ENCODE measurements around the gene COL28A1. TPM values are rescaled to one million over a fixed set of nuclear protein-coding genes. Genes with fewer than 3 reads are reported as not detected.
"Not testable (repeated sequence)": the region's sequence is repeated elsewhere in the genome, so short reads cannot be mapped to it uniquely, and the experiment has no call there.

The COL28A1 gene
- total and polyA plus RNA-seq, 4 donors = 0.26 to 3.2 (median 1.1) TPM

GRCh38 chr7:7388164-7388563 is 147.5 kb downstream of the COL28A1 start:
- H3K4me1 ChIP-seq (ENCODE audit: control insufficient read depth in 1 of 2, insufficient read depth in 2 of 2, low read length in 2 of 2); H3K9me3 ChIP-seq (ENCODE audit: control insufficient read depth, low read length); H3K36me3 ChIP-seq (ENCODE audit: control insufficient read depth in 1 of 2, insufficient read depth in 2 of 2, low read length in 1 of 2); ATAC-seq (ENCODE audit: low FRiP score); H3K27me3 ChIP-seq (ENCODE audit: control insufficient read depth in 1 of 2, insufficient read depth in 2 of 2, low read length in 1 of 2); intact Hi-C loops (cut with DNase I); H3K27ac ChIP-seq (ENCODE audit: low read depth in 1 of 2, low read length in 2 of 2); DNase-seq; H3K4me3 ChIP-seq (ENCODE audit: low read length in 2 of 2): not testable (repeated sequence)
- WGBS, 2 donors = 89 to 93% methylated on average over 4 of the region's 4 CpGs

GRCh38 chr7:7385421-7385820 is 150.3 kb downstream of the COL28A1 start:
- Histone ChIP-seq H3K36me3 (ENCODE audit: control insufficient read depth in 1 of 2, insufficient read depth in 2 of 2, low read length in 1 of 2) (no peaks in the 10 kb centered on the region), H3K4me1 (ENCODE audit: control insufficient read depth in 1 of 2, insufficient read depth in 2 of 2, low read length in 2 of 2) (no peaks in the 10 kb centered on the region), H3K9me3 (ENCODE audit: control insufficient read depth, low read length) (peaks cover 1% of the 10 kb centered on the region), H3K4me3 (ENCODE audit: low read length in 2 of 2) (no peak overlapping the region), H3K27ac (ENCODE audit: low read depth in 1 of 2, low read length in 2 of 2) (no peak overlapping the region), H3K27me3 (ENCODE audit: control insufficient read depth in 1 of 2, insufficient read depth in 2 of 2, low read length in 1 of 2) (no peaks in the 10 kb centered on the region)
- intact Hi-C loops (cut with DNase I) = no loop called here
- no peak for ATAC-seq (ENCODE audit: low FRiP score)
- WGBS, 2 donors = 63 to 65% methylated on average over 2 of the region's 2 CpGs
- DNase-seq = no peak

DNA sequence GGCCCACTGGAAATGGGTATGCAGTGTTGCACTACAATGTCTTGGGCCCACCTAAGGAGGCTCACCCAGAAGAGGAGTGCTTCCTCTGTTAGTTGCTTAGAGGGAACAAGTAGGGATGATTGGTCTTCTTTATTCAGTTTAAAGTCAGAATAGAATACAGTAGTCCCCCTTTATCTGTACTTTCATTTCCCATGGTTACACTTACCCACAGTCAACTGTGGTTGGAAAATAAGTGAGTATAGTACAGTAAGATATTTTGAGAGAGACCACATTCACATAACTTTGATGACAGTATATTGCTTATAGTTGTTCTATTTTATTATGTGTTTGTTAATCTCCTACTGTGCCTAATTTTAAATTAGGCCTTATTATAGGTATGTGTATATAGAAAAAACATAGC is 151.4 kb downstream of the COL28A1 start:
- H3K9me3 ChIP-seq (ENCODE audit: control insufficient read depth, low read length) = peaks cover 1% of the 10 kb centered on the region
- H3K4me1 ChIP-seq (ENCODE audit: control insufficient read depth in 1 of 2, insufficient read depth in 2 of 2, low read length in 2 of 2) = no peaks in the 10 kb centered on the region
- DNase-seq (no peak), ATAC-seq (ENCODE audit: low FRiP score) (no peak)
- no peak overlapping the region for H3K4me3 ChIP-seq (ENCODE audit: low read length in 2 of 2)
- no peaks in the 10 kb centered on the region for H3K27me3 ChIP-seq (ENCODE audit: control insufficient read depth in 1 of 2, insufficient read depth in 2 of 2, low read length in 1 of 2)
- no peak overlapping the region for H3K27ac ChIP-seq (ENCODE audit: low read depth in 1 of 2, low read length in 2 of 2)
- H3K36me3 ChIP-seq (ENCODE audit: control insufficient read depth in 1 of 2, insufficient read depth in 2 of 2, low read length in 1 of 2) = no peaks in the 10 kb centered on the region
- intact Hi-C loops (cut with DNase I) = no loop called here

- Histone ChIP-seq H3K36me3 (ENCODE audit: control insufficient read depth in 1 of 2, insufficient read depth in 2 of 2, low read length in 1 of 2) (no peaks in the 10 kb centered on the region), H3K27me3 (ENCODE audit: control insufficient read depth in 1 of 2, insufficient read depth in 2 of 2, low read length in 1 of 2) (no peaks in the 10 kb centered on the region), H3K27ac (ENCODE audit: low read depth in 1 of 2, low read length in 2 of 2) (no peak overlapping the region), H3K4me3 (ENCODE audit: low read length in 2 of 2) (no peak overlapping the region), H3K4me1 (ENCODE audit: control insufficient read depth in 1 of 2, insufficient read depth in 2 of 2, low read length in 2 of 2) (no peaks in the 10 kb centered on the region), H3K9me3 (ENCODE audit: control insufficient read depth, low read length) (no peaks in the 10 kb centered on the region)
- WGBS, 2 donors = 44 to 46% methylated on average over 4 of the region's 4 CpGs
- ATAC-seq (ENCODE audit: low FRiP score) (no peak), DNase-seq (no peak)
- intact Hi-C loops (cut with DNase I) = no loop called here
These were observed 160.1 kb downstream of the COL28A1 start for GRCh38 chr7:7375538-7375937.

DNA sequence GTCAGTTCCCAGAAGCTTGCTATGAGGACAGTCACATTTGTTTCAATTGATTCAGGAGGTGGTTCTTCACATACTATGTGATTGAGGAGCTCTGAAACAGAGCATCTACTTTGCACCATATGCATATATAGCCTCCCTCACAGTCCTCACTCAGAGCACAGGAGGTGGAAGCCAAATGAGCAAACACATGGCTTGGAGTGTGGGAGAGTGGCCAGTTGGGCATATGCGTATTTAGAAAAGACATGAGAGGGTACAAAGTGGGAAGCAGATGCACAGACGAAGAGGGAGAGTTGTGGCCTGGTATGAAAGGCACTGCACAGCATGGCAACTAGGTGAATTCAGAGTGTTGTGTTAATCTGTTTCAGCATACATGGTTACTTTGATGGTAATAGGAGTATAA is 165.6 kb downstream of the COL28A1 start:
- no peaks in the 10 kb centered on the region for H3K9me3 ChIP-seq (ENCODE audit: control insufficient read depth, low read length)
- DNase-seq (no peak), ATAC-seq (ENCODE audit: low FRiP score) (no peak)
- no peaks in the 10 kb centered on the region for H3K36me3 ChIP-seq (ENCODE audit: control insufficient read depth in 1 of 2, insufficient read depth in 2 of 2, low read length in 1 of 2)
- intact Hi-C loops (cut with DNase I) = no loop called here
- no peaks in the 10 kb centered on the region for H3K4me1 ChIP-seq (ENCODE audit: control insufficient read depth in 1 of 2, insufficient read depth in 2 of 2, low read length in 2 of 2)
- no peak overlapping the region for H3K4me3 ChIP-seq (ENCODE audit: low read length in 2 of 2)
- WGBS, 2 donors = 81 to 86% methylated on average over 2 of the region's 2 CpGs
- H3K27ac ChIP-seq (ENCODE audit: low read depth in 1 of 2, low read length in 2 of 2) = no peak overlapping the region
- H3K27me3 ChIP-seq (ENCODE audit: control insufficient read depth in 1 of 2, insufficient read depth in 2 of 2, low read length in 1 of 2) = no peaks in the 10 kb centered on the region

DNA sequence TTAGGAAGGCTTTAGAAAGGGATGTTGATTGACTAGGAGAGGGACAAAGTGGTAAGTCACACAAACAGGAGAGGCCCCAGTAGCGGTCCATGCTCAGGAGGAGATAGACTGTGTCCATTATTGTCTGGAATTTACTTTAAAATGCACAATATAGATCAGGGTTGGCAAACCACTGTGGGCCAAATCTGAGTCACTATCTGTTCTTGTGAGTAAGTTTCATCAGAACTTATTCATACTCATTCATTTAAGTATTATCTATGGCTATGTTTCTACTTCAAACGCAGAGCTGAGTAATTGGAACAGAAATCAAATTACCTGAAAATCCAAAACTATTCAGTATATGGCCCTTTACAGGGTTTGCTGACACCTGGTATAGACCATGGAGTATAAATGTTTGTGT is 166.5 kb downstream of the COL28A1 start:
- Histone ChIP-seq H3K4me1 (ENCODE audit: control insufficient read depth in 1 of 2, insufficient read depth in 2 of 2, low read length in 2 of 2) (no peaks in the 10 kb centered on the region), H3K4me3 (ENCODE audit: low read length in 2 of 2) (no peak overlapping the region), H3K27me3 (ENCODE audit: control insufficient read depth in 1 of 2, insufficient read depth in 2 of 2, low read length in 1 of 2) (no peaks in the 10 kb centered on the region), H3K27ac (ENCODE audit: low read depth in 1 of 2, low read length in 2 of 2) (no peak overlapping the region), H3K36me3 (ENCODE audit: control insufficient read depth in 1 of 2, insufficient read depth in 2 of 2, low read length in 1 of 2) (no peaks in the 10 kb centered on the region), H3K9me3 (ENCODE audit: control insufficient read depth, low read length) (no peaks in the 10 kb centered on the region)
- intact Hi-C loops (cut with DNase I) = no loop called here
- whole genome bisulfite sequencing, 2 donors = 90 to 91% methylated on average over 2 of the region's 2 CpGs
- no peak for DNase-seq
- ATAC-seq (ENCODE audit: low FRiP score) = no peak

- no peak overlapping the region for H3K27ac ChIP-seq (ENCODE audit: low read depth in 1 of 2, low read length in 2 of 2)
- H3K4me1 ChIP-seq (ENCODE audit: control insufficient read depth in 1 of 2, insufficient read depth in 2 of 2, low read length in 2 of 2) = no peaks in the 10 kb centered on the region
- 42 to 49% methylated on average over 3 of the region's 3 CpGs for WGBS, 2 donors
- no peaks in the 10 kb centered on the region for H3K36me3 ChIP-seq (ENCODE audit: control insufficient read depth in 1 of 2, insufficient read depth in 2 of 2, low read length in 1 of 2)
- no peaks in the 10 kb centered on the region for H3K27me3 ChIP-seq (ENCODE audit: control insufficient read depth in 1 of 2, insufficient read depth in 2 of 2, low read length in 1 of 2)
- no peaks in the 10 kb centered on the region for H3K9me3 ChIP-seq (ENCODE audit: control insufficient read depth, low read length)
- ATAC-seq (ENCODE audit: low FRiP score) = no peak
- no peak overlapping the region for H3K4me3 ChIP-seq (ENCODE audit: low read length in 2 of 2)
- intact Hi-C loops (cut with DNase I) = no loop called here
- no peak for DNase-seq
These were observed 181.0 kb downstream of the COL28A1 start for GRCh38 chr7:7354674-7355073.

GRCh38 chr7:7352845-7353244 is 182.8 kb downstream of the COL28A1 start:
- no peak for ATAC-seq (ENCODE audit: low FRiP score)
- Histone ChIP-seq H3K36me3 (ENCODE audit: control insufficient read depth in 1 of 2, insufficient read depth in 2 of 2, low read length in 1 of 2) (no peaks in the 10 kb centered on the region), H3K27me3 (ENCODE audit: control insufficient read depth in 1 of 2, insufficient read depth in 2 of 2, low read length in 1 of 2) (no peaks in the 10 kb centered on the region), H3K4me1 (ENCODE audit: control insufficient read depth in 1 of 2, insufficient read depth in 2 of 2, low read length in 2 of 2) (no peaks in the 10 kb centered on the region), H3K9me3 (ENCODE audit: control insufficient read depth, low read length) (no peaks in the 10 kb centered on the region), H3K4me3 (ENCODE audit: low read length in 2 of 2) (no peak overlapping the region), H3K27ac (ENCODE audit: low read depth in 1 of 2, low read length in 2 of 2) (no peak overlapping the region)
- intact Hi-C loops (cut with DNase I) = no loop called here
- DNase-seq = no peak
- 53 to 60% methylated on average over 3 of the region's 3 CpGs for WGBS, 2 donors

GRCh38 chr7:7351832-7352231 is 183.8 kb downstream of the COL28A1 start:
- no peaks in the 10 kb centered on the region for H3K27me3 ChIP-seq (ENCODE audit: control insufficient read depth in 1 of 2, insufficient read depth in 2 of 2, low read length in 1 of 2)
- H3K27ac ChIP-seq (ENCODE audit: low read depth in 1 of 2, low read length in 2 of 2) = no peak overlapping the region
- DNase-seq (no peak), ATAC-seq (ENCODE audit: low FRiP score) (no peak)
- no peak overlapping the region for H3K4me3 ChIP-seq (ENCODE audit: low read length in 2 of 2)
- intact Hi-C loops (cut with DNase I) = no loop called here
- WGBS, 2 donors = 0% methylated on average over 1 of the region's 1 CpG
- H3K4me1 ChIP-seq (ENCODE audit: control insufficient read depth in 1 of 2, insufficient read depth in 2 of 2, low read length in 2 of 2) = no peaks in the 10 kb centered on the region
- H3K9me3 ChIP-seq (ENCODE audit: control insufficient read depth, low read length) = no peaks in the 10 kb centered on the region
- no peaks in the 10 kb centered on the region for H3K36me3 ChIP-seq (ENCODE audit: control insufficient read depth in 1 of 2, insufficient read depth in 2 of 2, low read length in 1 of 2)
